Omental fat pad (tissue), 4 donors: Measurements from ENCODE around the gene ULBP3. TPM values are rescaled to one million over a fixed set of nuclear protein-coding genes. Genes with fewer than 3 reads are reported as not detected.
"Not testable (repeated sequence)": the region's sequence is repeated elsewhere in the genome, so short reads cannot be mapped to it uniquely, and the experiment has no call there.

Source experiments
- ATAC-seq: fragments of 150-250 bp; one replicate; pipeline ENCODE4 v1.9.1; 2016; ENCODE audit warnings: mild to moderate bottlenecking, moderate library complexity; ENCODE audit not compliant: low FRiP score
- DNase-seq: peaks from one replicate; pipeline ENCODE4 v3.0.0-alpha.2; 2019; ENCODE audit warnings: low spot score
- total RNA-seq, 4 donors: library from RNA; depleted of rRNA; stranded (reverse); fragments of >200 nt; gene quantifications; one replicate each; pipeline ENCODE4 v1.1.0, GENCODE V29; 2016
- TF ChIP-seq, protein P1 (sequence below), 3 donors: fragments of 450-650 bp; IDR thresholded peaks; one replicate each; pipeline ENCODE4 v1.5.1; 2016 to 2017; ENCODE audit warnings: antibody characterized with exemption in 3 of 3, mild to moderate bottlenecking in 3 of 3, moderate library complexity in 2 of 3

The ULBP3 gene
- total RNA-seq, 4 donors from 2014 or later: 1.7 to 3.5 (median 2.2) TPM

DNA sequence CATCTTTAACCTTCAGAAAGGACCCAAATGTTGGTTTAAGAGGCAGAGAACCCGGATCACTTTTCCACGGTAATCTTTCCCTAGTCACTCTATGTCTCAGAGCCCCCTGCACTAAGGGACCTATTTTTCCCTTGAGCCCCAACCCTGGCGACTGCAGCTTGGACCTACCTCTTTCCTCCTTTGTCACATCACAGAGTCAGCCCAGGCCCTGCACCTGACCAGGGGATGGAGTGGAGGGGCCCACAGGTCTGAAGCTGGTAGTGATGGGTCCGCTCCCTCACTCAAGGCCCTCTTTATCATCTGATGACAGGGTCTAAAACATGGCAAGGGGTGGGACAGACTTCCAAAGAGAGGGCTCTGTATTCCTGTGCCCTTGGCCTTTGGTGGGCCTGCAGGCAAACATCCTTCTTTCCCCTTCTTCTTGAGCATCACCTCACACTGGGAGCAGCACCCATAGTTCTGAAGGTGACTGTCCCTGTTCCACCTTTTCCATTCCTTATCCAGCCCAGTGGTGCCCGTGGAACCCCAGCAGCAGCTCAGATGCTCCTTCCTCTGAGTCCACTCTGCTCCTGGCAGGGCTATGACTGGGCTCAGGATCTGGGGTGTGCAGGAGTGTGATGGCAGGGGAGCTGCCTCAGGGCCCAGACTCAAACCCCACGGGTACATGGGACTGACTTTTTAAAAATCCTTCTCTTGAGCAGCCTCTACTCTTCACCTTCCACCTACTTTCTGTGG is 49.9 kb downstream of the ULBP3 start:
- DNase-seq: no peak
- no peak for ATAC-seq
- TF ChIP-seq, protein P1, sequence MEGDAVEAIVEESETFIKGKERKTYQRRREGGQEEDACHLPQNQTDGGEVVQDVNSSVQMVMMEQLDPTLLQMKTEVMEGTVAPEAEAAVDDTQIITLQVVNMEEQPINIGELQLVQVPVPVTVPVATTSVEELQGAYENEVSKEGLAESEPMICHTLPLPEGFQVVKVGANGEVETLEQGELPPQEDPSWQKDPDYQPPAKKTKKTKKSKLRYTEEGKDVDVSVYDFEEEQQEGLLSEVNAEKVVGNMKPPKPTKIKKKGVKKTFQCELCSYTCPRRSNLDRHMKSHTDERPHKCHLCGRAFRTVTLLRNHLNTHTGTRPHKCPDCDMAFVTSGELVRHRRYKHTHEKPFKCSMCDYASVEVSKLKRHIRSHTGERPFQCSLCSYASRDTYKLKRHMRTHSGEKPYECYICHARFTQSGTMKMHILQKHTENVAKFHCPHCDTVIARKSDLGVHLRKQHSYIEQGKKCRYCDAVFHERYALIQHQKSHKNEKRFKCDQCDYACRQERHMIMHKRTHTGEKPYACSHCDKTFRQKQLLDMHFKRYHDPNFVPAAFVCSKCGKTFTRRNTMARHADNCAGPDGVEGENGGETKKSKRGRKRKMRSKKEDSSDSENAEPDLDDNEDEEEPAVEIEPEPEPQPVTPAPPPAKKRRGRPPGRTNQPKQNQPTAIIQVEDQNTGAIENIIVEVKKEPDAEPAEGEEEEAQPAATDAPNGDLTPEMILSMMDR (IDR thresholded peaks at IDR 0.05): no peak

GRCh38 chr6:150017186-150017521 is 51.8 kb downstream of the ULBP3 start:
- ATAC-seq, DNase-seq: not testable (repeated sequence)

DNA sequence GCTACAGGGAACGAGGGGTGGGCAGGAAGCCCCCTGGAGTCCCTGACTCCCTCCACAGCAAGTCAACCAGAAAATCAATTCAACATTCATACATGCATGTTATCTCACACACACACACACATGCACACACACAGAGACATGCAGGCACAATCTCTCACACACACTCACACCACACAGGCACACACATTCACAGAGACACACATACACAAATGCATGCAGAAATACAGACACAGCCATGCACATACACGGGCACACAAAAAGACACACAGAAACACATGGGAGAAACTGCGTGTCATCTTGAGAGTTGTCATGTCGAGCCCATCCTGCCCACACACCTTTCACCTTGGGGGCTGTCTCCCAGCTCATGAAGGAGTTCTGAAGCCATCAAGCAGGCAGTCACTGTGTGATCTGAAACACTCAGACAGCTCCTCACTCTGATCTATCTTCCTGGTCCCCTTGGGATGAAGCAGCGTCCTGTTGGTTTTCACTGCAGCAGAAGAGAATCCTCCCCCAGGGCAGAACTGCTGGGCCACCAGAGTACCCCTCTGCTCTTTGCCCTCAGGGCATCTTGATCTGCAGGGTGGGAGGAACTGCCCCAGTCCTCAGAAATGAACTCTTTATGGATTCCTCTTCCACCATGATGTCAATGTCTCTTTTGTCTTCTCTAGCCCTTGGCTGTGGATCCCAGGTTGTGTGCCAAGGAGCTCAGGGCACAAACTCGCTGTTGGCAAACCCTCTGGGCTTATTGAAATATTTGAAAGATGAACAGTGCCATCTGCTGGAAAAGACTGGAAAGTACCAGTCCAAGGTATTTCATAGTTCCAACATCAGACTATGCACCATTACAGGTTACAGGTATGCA is 52.4 kb downstream of the ULBP3 start:
- DNase-seq (no peak), ATAC-seq (peak; percentile 39)

DNA sequence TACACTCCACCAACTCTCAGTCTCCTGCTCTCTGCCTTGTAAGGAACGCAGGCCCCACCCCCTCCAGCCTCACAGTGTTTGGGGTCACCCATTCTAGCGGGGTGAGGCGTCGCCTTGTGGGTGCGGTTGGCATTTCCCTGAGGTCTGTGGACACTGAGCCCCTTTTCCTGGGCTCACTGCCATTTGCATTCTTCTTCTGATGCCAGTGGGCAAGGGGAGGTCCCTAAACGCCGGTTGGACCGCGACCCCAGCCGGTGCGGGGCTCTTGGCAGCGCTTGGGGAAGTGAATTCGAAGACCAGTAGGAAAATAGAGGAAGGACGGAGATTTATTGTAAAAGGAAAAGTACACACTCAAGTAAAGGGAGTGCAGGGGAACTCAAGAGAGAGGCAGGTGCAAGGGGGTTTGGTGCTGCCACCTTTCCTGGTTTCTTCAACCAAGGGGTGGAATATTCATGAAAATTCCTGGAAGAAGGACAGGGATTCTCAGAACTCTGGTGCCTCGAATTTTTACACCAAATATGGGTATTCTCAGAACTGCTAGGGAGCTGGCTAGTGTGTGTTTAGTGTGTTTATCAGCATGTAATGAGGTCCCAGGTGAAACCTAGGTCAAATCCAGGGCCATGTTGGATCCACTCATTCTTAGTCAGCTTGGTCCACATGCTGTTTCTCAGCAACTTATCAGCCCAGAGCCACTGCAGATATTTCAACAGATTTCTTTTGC is 53.5 kb downstream of the ULBP3 start:
- DNase-seq: not testable (repeated sequence)

More for the DNA sequence above, 52.4 kb downstream of the ULBP3 start:
- TF ChIP-seq, protein P1 (IDR thresholded peaks at IDR 0.05): peak in 1 of 3 donors; percentile 5

GRCh38 chr6:150014623-150015280 is 54.2 kb downstream of the ULBP3 start:
- ATAC-seq: peak; percentile 33
- DNase-seq: not testable (repeated sequence)

More for the DNA sequence above, 53.5 kb downstream of the ULBP3 start:
- ATAC-seq: peak; percentile 45

DNA sequence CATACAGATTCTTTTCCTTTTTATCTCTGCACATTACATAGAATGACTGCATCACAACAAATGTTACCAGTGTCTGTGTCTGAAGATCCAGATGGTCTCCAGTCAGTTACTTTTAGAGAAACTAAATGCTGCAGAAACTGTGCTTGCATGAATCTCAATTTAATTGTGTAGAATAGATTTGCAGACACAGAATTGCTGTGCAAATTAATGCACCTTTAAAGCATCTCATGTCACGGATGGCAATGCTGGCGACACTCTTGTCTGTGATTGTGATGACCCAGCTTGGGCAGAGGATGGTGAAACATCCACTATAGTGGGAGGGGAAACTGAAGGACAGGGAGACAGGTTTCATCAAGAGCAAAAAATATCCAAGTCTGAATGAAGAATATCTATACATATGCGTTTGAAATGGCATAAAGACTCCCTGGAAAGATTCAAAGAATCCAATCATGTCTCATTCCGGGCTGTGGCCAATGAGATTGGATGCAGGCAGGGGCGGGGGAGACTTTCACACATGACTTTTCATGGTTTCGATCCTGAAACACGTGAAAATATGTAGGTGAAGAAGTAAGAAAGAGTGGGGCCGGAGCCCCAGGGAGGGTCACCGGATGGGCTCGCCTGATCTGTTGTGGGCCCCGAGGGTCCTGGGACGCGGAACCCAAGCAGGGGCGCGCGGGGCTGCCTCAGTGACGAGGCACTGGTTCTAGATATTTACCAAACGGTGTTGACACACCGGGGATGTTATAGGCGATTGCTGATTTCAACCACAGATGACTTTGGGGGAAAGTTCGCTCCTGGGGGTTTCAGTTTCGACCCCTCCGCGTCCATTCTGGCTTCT is 54.9 kb downstream of the ULBP3 start:
- not testable (repeated sequence) for DNase-seq

DNA sequence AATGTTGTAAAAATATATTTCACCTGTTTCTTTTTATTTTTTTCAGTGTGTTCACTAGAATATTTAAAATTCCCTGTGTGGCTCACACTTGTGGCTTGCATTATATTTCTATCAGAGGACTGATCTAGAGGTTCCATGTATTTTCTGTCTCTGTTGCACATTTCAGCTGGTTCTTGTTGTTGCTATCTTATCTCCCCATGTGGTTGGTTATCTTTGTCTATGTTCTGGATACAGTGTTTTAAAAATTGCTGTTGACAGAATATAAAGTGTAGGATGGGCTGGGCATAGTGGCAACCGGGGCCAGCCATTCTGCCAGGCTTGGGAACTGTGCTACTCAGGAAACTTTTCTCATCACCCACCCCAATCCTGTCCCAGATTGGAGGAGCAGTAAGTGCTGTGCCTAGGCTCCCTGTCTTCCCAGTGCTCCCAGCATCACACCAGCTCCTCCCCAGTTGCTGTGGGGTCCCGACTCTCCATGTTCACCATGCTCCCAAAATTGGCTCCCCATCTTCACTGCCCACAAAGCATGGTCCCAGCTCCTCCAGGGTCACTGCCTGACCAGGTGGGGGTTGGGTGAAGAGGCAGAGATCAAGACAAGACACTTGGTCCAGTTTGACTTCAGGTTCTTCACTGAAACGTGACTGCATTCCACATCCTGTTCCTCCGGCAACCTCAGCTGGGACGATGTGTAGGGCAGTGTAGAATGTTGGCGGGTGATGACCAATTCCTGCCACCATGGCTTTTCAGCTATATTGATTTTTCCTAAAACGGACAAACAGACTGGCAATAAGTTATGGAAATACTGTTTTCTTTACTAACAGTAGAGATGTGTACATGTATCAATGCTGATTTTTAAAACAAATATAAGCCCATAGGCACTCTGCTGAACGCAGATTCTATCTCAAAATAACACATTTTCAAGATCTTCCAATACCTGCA is 55.8 kb downstream of the ULBP3 start:
- ATAC-seq, DNase-seq: not testable (repeated sequence)

More for the DNA sequence above, 54.9 kb downstream of the ULBP3 start:
- not testable (repeated sequence) for ATAC-seq

Other genes starting within 250 kb of the ULBP3 start
- gene LRP11, start 204.8 kb downstream of the ULBP3 start, total RNA-seq: 10 to 100 TPM; 30.5 to 39.4 (median 33.5) TPM
- 10 to 100 TPM in 1 of 4 donors, 1 to 10 TPM in 3; 1.4 to 17.5 (median 2.7) TPM for gene RAET1E, start 171.0 kb downstream of the ULBP3 start, total RNA-seq
- 10 to 100 TPM in 2 of 4 donors, 1 to 10 TPM in 1, not detected in 1; 3.6 to 19.5 (median 10.8) TPM for gene RAET1G, start 146.0 kb downstream of the ULBP3 start, total RNA-seq
- gene ULBP2, start 127.1 kb downstream of the ULBP3 start, total RNA-seq: 1 to 10 TPM in 3 of 4 donors, not detected in 1; 1.1 to 2.5 (median 1.2) TPM
- under 1 TPM in 2 of 4 donors, not detected in 2; 0.25 to 0.37 TPM for gene ULBP1, start 105.2 kb downstream of the ULBP3 start, total RNA-seq
- gene RAET1L, start 43.6 kb downstream of the ULBP3 start, total RNA-seq: not detected
- 1 to 10 TPM in 1 of 4 donors, under 1 TPM in 1, not detected in 2; 0.31 to 1.1 TPM for gene PPP1R14C, start 73.9 kb upstream of the ULBP3 start, total RNA-seq